IPS-20b (cell line): ENCODE results near the gene CSTF3.
"Not testable (repeated sequence)": the region's sequence is repeated elsewhere in the genome, so short reads cannot be mapped to it uniquely, and the experiment has no call there.

ENCODE experiments used
- H3K27ac ChIP-seq: one replicate; pipeline ENCODE4 v1.5.1; 2013; ENCODE audit warnings: low read length
- H3K27me3 ChIP-seq: 2 replicates; pipeline ENCODE4 v1.6.1; 2013; ENCODE audit warnings: mild to moderate bottlenecking, low read length, inconsistent platforms; ENCODE audit not compliant: insufficient read depth
- H3K36me3 ChIP-seq: 2 replicates; pipeline ENCODE4 v1.6.1; 2013; ENCODE audit warnings: low read depth, mild to moderate bottlenecking, inconsistent platforms, low read length, moderate library complexity; ENCODE audit not compliant: insufficient read depth
- H3K4me1 ChIP-seq: 2 replicates; pipeline ENCODE4 v1.6.1; 2013; ENCODE audit warnings: mild to moderate bottlenecking, control low read depth, inconsistent platforms, low read length, moderate library complexity; ENCODE audit not compliant: insufficient read depth
- H3K4me3 ChIP-seq: 2 replicates; pipeline ENCODE4 v1.5.1; 2013; ENCODE audit warnings: mild to moderate bottlenecking, low read length, inconsistent platforms
- H3K9ac ChIP-seq: 2 replicates; pipeline ENCODE4 v1.6.1; 2013; ENCODE audit warnings: low read depth, mild to moderate bottlenecking, inconsistent platforms, low read length, moderate library complexity
- H3K9me3 ChIP-seq: 2 replicates; pipeline ENCODE4 v1.6.1; 2013; ENCODE audit warnings: mild to moderate bottlenecking, low read depth, low read length, inconsistent platforms; ENCODE audit not compliant: insufficient read depth

Gene CSTF3

GRCh38 chr11:33052231-33052630 lies 109.0 kb downstream of the CSTF3 start:
- H3K36me3 ChIP-seq, result peaks cover 10% of the 10 kb centered on the region; the same call in 1 of the 2 replicates
- no peaks in the 10 kb centered on the region for H3K27me3 ChIP-seq
- H3K4me1 ChIP-seq, result no peaks in the 10 kb centered on the region
- H3K9ac ChIP-seq, result no peak overlapping the region
- no peak overlapping the region for H3K4me3 ChIP-seq
- no peak overlapping the region for H3K27ac ChIP-seq
- H3K9me3 ChIP-seq, result no peaks in the 10 kb centered on the region

GRCh38 chr11:33049565-33050408 lies 111.5 kb downstream of the CSTF3 start:
- not testable (repeated sequence) for H3K9me3 ChIP-seq, H3K27me3 ChIP-seq, H3K27ac ChIP-seq, H3K9ac ChIP-seq, H3K4me3 ChIP-seq, H3K4me1 ChIP-seq
- H3K36me3 ChIP-seq, result peaks cover 26% of the 10 kb centered on the region

GRCh38 chr11:33048701-33049100 lies 112.6 kb downstream of the CSTF3 start:
- not testable (repeated sequence) for H3K9me3 ChIP-seq, H3K4me1 ChIP-seq, H3K9ac ChIP-seq, H3K4me3 ChIP-seq, H3K27me3 ChIP-seq, H3K27ac ChIP-seq
- peaks cover 37% of the 10 kb centered on the region for H3K36me3 ChIP-seq

- H3K9ac ChIP-seq, result no peak overlapping the region
- H3K27me3 ChIP-seq, result no peaks in the 10 kb centered on the region
- peaks cover 40% of the 10 kb centered on the region for H3K36me3 ChIP-seq
- peaks cover 9% of the 10 kb centered on the region for H3K9me3 ChIP-seq
- H3K4me3 ChIP-seq, result no peak overlapping the region
- H3K4me1 ChIP-seq, result no peaks in the 10 kb centered on the region
- H3K27ac ChIP-seq, result no peak overlapping the region
These were observed 115.6 kb downstream of the CSTF3 start for GRCh38 chr11:33045551-33046255.

GRCh38 chr11:33044285-33044756 lies 117.0 kb downstream of the CSTF3 start:
- Histone ChIP-seq H3K9me3 (peaks cover 9% of the 10 kb centered on the region), H3K4me3 (no peak overlapping the region), H3K27ac (no peak overlapping the region), H3K27me3 (no peaks in the 10 kb centered on the region), H3K4me1 (no peaks in the 10 kb centered on the region), H3K36me3 (peaks cover 40% of the 10 kb centered on the region), H3K9ac (no peak overlapping the region)

GRCh38 chr11:33043221-33043830 lies 118.0 kb downstream of the CSTF3 start:
- Histone ChIP-seq H3K27ac (no peak overlapping the region), H3K9ac (no peak overlapping the region), H3K27me3 (no peaks in the 10 kb centered on the region), H3K9me3 (peaks cover 9% of the 10 kb centered on the region), H3K36me3 (peaks cover 39% of the 10 kb centered on the region), H3K4me1 (no peaks in the 10 kb centered on the region), H3K4me3 (no peak overlapping the region)

GRCh38 chr11:33040862-33041453 lies 120.3 kb downstream of the CSTF3 start:
- H3K4me1 ChIP-seq, result no peaks in the 10 kb centered on the region
- no peak overlapping the region; the same call in 1 of the 2 replicates for H3K9ac ChIP-seq
- H3K36me3 ChIP-seq, result peaks cover 25% of the 10 kb centered on the region
- H3K27me3 ChIP-seq, result no peaks in the 10 kb centered on the region
- peaks cover 9% of the 10 kb centered on the region for H3K9me3 ChIP-seq
- H3K27ac ChIP-seq, result no peak overlapping the region
- H3K4me3 ChIP-seq, result peak overlapping the region; percentile 71; the same call in 1 of the 2 replicates

- peak overlapping the region; percentile 86; the same call in 1 of the 2 replicates for H3K9ac ChIP-seq
- no peaks in the 10 kb centered on the region for H3K27me3 ChIP-seq
- H3K36me3 ChIP-seq, result peaks cover 19% of the 10 kb centered on the region
- peak overlapping the region; percentile 71 for H3K4me3 ChIP-seq
- no peak overlapping the region for H3K27ac ChIP-seq
- H3K9me3 ChIP-seq, result peaks cover 6% of the 10 kb centered on the region; the same call in 1 of the 2 replicates
- H3K4me1 ChIP-seq, result no peaks in the 10 kb centered on the region
These were observed 121.0 kb downstream of the CSTF3 start for GRCh38 chr11:33040033-33040861.

- Histone ChIP-seq H3K4me1 (no peaks in the 10 kb centered on the region), H3K27me3 (no peaks in the 10 kb centered on the region), H3K9me3 (no peaks in the 10 kb centered on the region), H3K36me3 (peaks cover 11% of the 10 kb centered on the region), H3K9ac (peak within 1 kb of the TSS; percentile 86), H3K27ac (peak within 1 kb of the TSS; percentile 78), H3K4me3 (peak within 1 kb of the TSS; percentile 71)
These were observed 121.8 kb downstream of the CSTF3 start, which contains the start of gene TCP11L1 for GRCh38 chr11:33039274-33040032. TSS of gene TCP11L1 (plus strand) at chr11:33039572. CDS start at chr11:33043774, 4,202 bp downstream.

- no peaks in the 10 kb centered on the region for H3K9me3 ChIP-seq
- no peak overlapping the region for H3K9ac ChIP-seq
- no peaks in the 10 kb centered on the region for H3K4me1 ChIP-seq
- no peak overlapping the region for H3K27ac ChIP-seq
- no peaks in the 10 kb centered on the region for H3K27me3 ChIP-seq
- no peak overlapping the region for H3K4me3 ChIP-seq
- H3K36me3 ChIP-seq, result 0 out of 2 replicates have a peak, but pooled peaks cover 3% of the 10 kb centered on the region
These were observed 126.3 kb downstream of the CSTF3 start for GRCh38 chr11:33035011-33035410.
